CD14-positive monocyte (primary cell): ENCODE results near the gene IRF2BP2. TPM values are rescaled to one million over a fixed set of nuclear protein-coding genes. Genes with fewer than 3 reads are reported as not detected.

Experiments
- DNase-seq, 3 donors: peaks; one replicate each; pipeline ENCODE4 v3.0.0-alpha.2; 2011 to 2022
- H2AFZ ChIP-seq: 2 replicates; pipeline ENCODE4 v1.6.0; 2012; ENCODE audit warnings: mild to moderate bottlenecking, low read depth, low read length, inconsistent platforms; ENCODE audit not compliant: insufficient read depth, poor library complexity, severe bottlenecking
- H3K27ac ChIP-seq, 2 donors: 1 replicate in 1 of 2; 2 replicates in 1 of 2; pipeline ENCODE4 v1.5.1; 2012 to 2013; ENCODE audit warnings: low read length in 2 of 2, control low read depth in 1 of 2, inconsistent platforms in 1 of 2, low read depth in 1 of 2, mild to moderate bottlenecking in 1 of 2
- H3K27me3 ChIP-seq, 2 donors: one replicate each; pipeline versions ENCODE4 v1.6.0 to v1.6.1; 2011 to 2013; ENCODE audit warnings: low read length in 2 of 2; ENCODE audit not compliant: control insufficient read depth in 2 of 2, insufficient read depth in 2 of 2
- H3K36me3 ChIP-seq, 2 donors: replicated peaks in 1 of 2; 1 replicate in 1 of 2; 2 replicates in 1 of 2; pipeline versions ENCODE4 v1.5.1 to v1.6.1; 2012 to 2013; ENCODE audit warnings: low read length in 2 of 2, control low read depth in 1 of 2, inconsistent platforms in 1 of 2, mild to moderate bottlenecking in 1 of 2; ENCODE audit not compliant: insufficient read depth in 2 of 2, control insufficient read depth in 1 of 2
- H3K4me1 ChIP-seq, 2 donors: 1 replicate in 1 of 2; 2 replicates in 1 of 2; pipeline versions ENCODE4 v1.5.1 to v1.6.1; 2012 to 2013; ENCODE audit warnings: low read length in 2 of 2, control low read depth in 1 of 2, inconsistent platforms in 1 of 2, mild to moderate bottlenecking in 1 of 2, moderate library complexity in 1 of 2; ENCODE audit not compliant: insufficient read depth in 2 of 2, control insufficient read depth in 1 of 2
- H3K4me2 ChIP-seq: replicated peaks from 2 replicates; pipeline ENCODE3; 2012; ENCODE audit warnings: low read length, moderate library complexity, mild to moderate bottlenecking; ENCODE audit not compliant: poor library complexity, severe bottlenecking; ENCODE audit errors: extremely low read depth
- H3K4me3 ChIP-seq, 3 experiments: fragments of 200-600 bp in 1 of 3; sonication (generic) in 1 of 3; replicated peaks in 1 of 3; 1 replicate in 2 of 3; 2 replicates in 1 of 3; pipeline ENCODE4 v1.5.1; 2011 to 2013; ENCODE audit warnings: low read length in 3 of 3, mild to moderate bottlenecking in 3 of 3, control low read depth in 2 of 3, low read depth in 2 of 3, inconsistent platforms in 1 of 3, moderate library complexity in 1 of 3
- H3K79me2 ChIP-seq: 2 replicates; pipeline ENCODE4 v1.6.0; 2012; ENCODE audit warnings: mild to moderate bottlenecking, control low read depth, inconsistent platforms, low read length, moderate library complexity; ENCODE audit not compliant: insufficient read depth
- H3K9ac ChIP-seq: 2 replicates; pipeline ENCODE4 v1.6.0; 2017; ENCODE audit warnings: low read length, mild to moderate bottlenecking; ENCODE audit not compliant: insufficient read depth, poor library complexity, severe bottlenecking
- H3K9me3 ChIP-seq, 2 donors: replicated peaks in 1 of 2; 1 replicate in 1 of 2; 2 replicates in 1 of 2; pipeline versions ENCODE4 v1.5.1 to v1.6.1; 2012 to 2013; ENCODE audit warnings: low read length in 2 of 2, control low read depth in 1 of 2; ENCODE audit not compliant: control insufficient read depth in 1 of 2, insufficient read depth in 1 of 2
- H4K20me1 ChIP-seq: 2 replicates; pipeline ENCODE4 v1.6.0; 2012; ENCODE audit warnings: mild to moderate bottlenecking, low read length, control low read depth, moderate library complexity; ENCODE audit not compliant: insufficient read depth
- H3K27ac Mint-ChIP-seq, 7 donors: one replicate each; pipeline ENCODE4 v1.8.0; 2020; ENCODE audit warnings: mild to moderate bottlenecking in 7 of 7, mixed read lengths in 7 of 7, moderate library complexity in 6 of 7, inconsistent platforms in 2 of 7
- H3K27me3 Mint-ChIP-seq, 3 donors: one replicate each; pipeline ENCODE4 v1.8.0; 2021 to 2022; ENCODE audit warnings: low read depth in 3 of 3, mild to moderate bottlenecking in 3 of 3, mixed read lengths in 3 of 3, moderate library complexity in 3 of 3, inconsistent platforms in 1 of 3
- H3K36me3 Mint-ChIP-seq, 2 donors: one replicate each; pipeline ENCODE4 v1.8.0; 2020; ENCODE audit warnings: mixed read lengths in 2 of 2, inconsistent platforms in 1 of 2, mild to moderate bottlenecking in 1 of 2
- H3K4me1 Mint-ChIP-seq: one replicate; pipeline ENCODE4 v1.8.0; 2020; ENCODE audit warnings: mild to moderate bottlenecking, mixed read lengths
- H3K4me3 Mint-ChIP-seq, 2 donors: one replicate each; pipeline ENCODE4 v1.8.0; 2020; ENCODE audit warnings: mild to moderate bottlenecking in 2 of 2, mixed read lengths in 2 of 2, moderate library complexity in 1 of 2
- H3K9me3 Mint-ChIP-seq, 7 donors: one replicate each; pipeline ENCODE4 v1.8.0; 2020 to 2022; ENCODE audit warnings: mixed read lengths in 7 of 7, mild to moderate bottlenecking in 6 of 7, moderate library complexity in 6 of 7, inconsistent platforms in 2 of 7
- WGBS: methylation state at CpG from one replicate; pipeline ENCODE4 v1.1.5; 2013; ENCODE audit warnings: missing lambda C conversion rate; ENCODE audit not compliant: insufficient coverage; 5-methylcytosine and 5-hydroxymethylcytosine counted together
- intact Hi-C, 2 donors: fragments of 100-400 bp; cut with micrococcal nuclease; formaldehyde crosslinking; loops; one replicate each; pipeline versions ENCODE4 v1.15.0 to v1.15.1; 2023
- polyA plus RNA-seq, 3 donors: library from polyadenylated mRNA; depleted of rRNA in 1 of 3; unstranded in 2 of 3; stranded (reverse) in 1 of 3; fragments of 300-500 nt in 2 of 3; fragments of >200 nt in 1 of 3; fragmentation: Illumina TruSeq in 2 of 3; gene quantifications; 1 replicate in 2 of 3; 2 replicates in 1 of 3; pipeline ENCODE4 v1.2.3, GENCODE V29; 2012 to 2021
- small RNA-seq: library from RNA; depleted of rRNA; stranded (forward); fragments of <200 nt; gene quantifications from one replicate; pipeline ENCODE3, GENCODE V24; 2012; ENCODE audit warnings: low read depth; ENCODE audit not compliant: insufficient read length
- TF ChIP-seq, protein P1 (sequence below): fragments of 200-600 bp; IDR thresholded peaks from one replicate; pipeline ENCODE4 v1.8.0; 2022; ENCODE audit warnings: antibody characterized with exemption, mild to moderate bottlenecking

The IRF2BP2 gene
- polyA plus RNA-seq, 3 donors: 22.4 to 656 (median 22.6) TPM

DNA sequence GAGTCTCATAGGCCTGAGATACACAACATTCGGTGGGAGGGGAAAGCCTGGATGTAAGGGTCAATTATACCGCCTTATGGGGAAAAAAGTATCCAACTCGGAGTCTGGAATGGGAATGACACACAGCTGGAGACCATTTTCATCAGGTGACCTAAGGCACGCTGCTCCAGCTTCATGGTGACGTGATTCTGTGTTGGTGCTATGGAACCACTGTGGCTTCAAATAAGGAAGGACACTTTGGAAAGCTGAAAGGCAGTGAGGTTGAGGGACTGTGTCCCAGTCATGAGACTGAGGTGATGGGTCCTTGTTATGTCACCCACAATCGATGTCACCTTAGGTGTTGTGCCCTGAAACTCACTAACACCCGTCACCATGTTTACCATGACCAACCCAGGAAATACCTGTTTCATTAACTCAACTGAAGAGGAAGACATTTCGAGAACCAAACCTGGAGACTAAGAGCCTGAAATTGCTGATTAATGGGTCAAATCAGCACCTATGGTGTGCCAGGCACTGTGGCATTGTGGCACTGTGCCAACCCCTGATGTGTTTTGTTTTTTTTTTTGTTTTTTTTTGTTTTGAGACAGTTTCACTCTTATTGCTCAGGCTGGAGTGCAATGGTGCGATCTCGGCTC is 54.5 kb downstream of the IRF2BP2 start:
- no peaks in the 10 kb centered on the region for H3K27me3 ChIP-seq
- peaks cover 0 to 6% (median 0%) of the 10 kb centered on the region in 3 donors for H3K27me3 Mint-ChIP-seq
- H3K4me3 Mint-ChIP-seq: no peak overlapping the region
- no peak overlapping the region for H2AFZ ChIP-seq
- no peak overlapping the region for H3K9ac ChIP-seq
- H3K4me2 ChIP-seq: no peak overlapping the region
- no peaks in the 10 kb centered on the region for H3K9me3 Mint-ChIP-seq
- no peak overlapping the region for H3K4me3 ChIP-seq
- H4K20me1 ChIP-seq: no peaks in the 10 kb centered on the region
- H3K4me1 Mint-ChIP-seq: peaks cover 3% of the 10 kb centered on the region
- H3K79me2 ChIP-seq: no peaks in the 10 kb centered on the region
- no peaks in the 10 kb centered on the region for H3K9me3 ChIP-seq
- TF ChIP-seq, protein P1, sequence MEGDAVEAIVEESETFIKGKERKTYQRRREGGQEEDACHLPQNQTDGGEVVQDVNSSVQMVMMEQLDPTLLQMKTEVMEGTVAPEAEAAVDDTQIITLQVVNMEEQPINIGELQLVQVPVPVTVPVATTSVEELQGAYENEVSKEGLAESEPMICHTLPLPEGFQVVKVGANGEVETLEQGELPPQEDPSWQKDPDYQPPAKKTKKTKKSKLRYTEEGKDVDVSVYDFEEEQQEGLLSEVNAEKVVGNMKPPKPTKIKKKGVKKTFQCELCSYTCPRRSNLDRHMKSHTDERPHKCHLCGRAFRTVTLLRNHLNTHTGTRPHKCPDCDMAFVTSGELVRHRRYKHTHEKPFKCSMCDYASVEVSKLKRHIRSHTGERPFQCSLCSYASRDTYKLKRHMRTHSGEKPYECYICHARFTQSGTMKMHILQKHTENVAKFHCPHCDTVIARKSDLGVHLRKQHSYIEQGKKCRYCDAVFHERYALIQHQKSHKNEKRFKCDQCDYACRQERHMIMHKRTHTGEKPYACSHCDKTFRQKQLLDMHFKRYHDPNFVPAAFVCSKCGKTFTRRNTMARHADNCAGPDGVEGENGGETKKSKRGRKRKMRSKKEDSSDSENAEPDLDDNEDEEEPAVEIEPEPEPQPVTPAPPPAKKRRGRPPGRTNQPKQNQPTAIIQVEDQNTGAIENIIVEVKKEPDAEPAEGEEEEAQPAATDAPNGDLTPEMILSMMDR: no peak
- no peak for DNase-seq
- WGBS: 100% methylated on average over 6 of the region's 10 CpGs
- H3K27ac Mint-ChIP-seq: peak overlapping the region in 1 of 7 donors; percentile 65
- H3K36me3 Mint-ChIP-seq: no peaks in the 10 kb centered on the region
- no peaks in the 10 kb centered on the region for H3K4me1 ChIP-seq
- no peak overlapping the region for H3K27ac ChIP-seq
- intact Hi-C loops: no loop called here
- H3K36me3 ChIP-seq: no peaks in the 10 kb centered on the region

DNA sequence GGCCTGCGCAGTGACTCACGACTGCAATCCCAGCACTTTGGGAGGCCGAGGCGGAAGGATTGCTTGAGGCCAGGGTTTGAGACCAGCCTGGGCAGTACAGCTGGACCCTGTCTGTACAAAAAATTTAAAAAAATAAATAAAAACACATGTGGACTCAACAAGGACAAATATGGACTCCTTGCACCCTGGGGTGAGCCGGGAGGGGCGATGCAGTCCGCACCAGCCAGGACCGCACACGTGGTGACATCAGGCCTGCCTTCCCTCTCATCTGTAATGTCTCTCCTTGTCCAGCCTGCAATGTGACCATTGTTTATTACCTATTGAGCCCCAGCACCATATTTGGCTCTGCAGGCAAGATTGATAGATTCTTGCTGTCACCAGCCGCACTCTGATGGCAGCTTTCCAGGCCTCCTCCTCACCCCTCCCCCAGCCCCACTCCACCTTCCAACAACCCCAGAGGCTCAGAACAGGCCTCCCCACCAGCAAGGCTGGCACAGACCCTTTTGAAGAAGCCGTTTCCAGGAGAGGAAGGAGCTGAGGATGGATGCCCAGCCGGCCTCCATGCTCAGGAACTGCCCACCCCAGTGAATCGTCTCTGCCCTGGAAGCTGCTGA is 55.2 kb downstream of the IRF2BP2 start:
- H3K27me3 ChIP-seq: no peaks in the 10 kb centered on the region
- Mint-ChIP-seq H3K27me3 (peaks cover 0 to 6% (median 0%) of the 10 kb centered on the region in 3 donors), H3K4me1 (peaks cover 3% of the 10 kb centered on the region), H3K27ac (no peak overlapping the region), H3K9me3 (no peaks in the 10 kb centered on the region), H3K4me3 (no peak overlapping the region), H3K36me3 (no peaks in the 10 kb centered on the region)
- TF ChIP-seq, protein P1: no peak
- 80% methylated on average over 9 of the region's 13 CpGs for WGBS
- no peak for DNase-seq
- H3K4me1 ChIP-seq: no peaks in the 10 kb centered on the region
- intact Hi-C loops: no loop called here
- H4K20me1 ChIP-seq: no peaks in the 10 kb centered on the region
- no peak overlapping the region for H3K4me2 ChIP-seq
- no peak overlapping the region for H3K27ac ChIP-seq
- no peak overlapping the region for H3K9ac ChIP-seq
- H2AFZ ChIP-seq: no peak overlapping the region
- no peaks in the 10 kb centered on the region for H3K9me3 ChIP-seq
- no peaks in the 10 kb centered on the region for H3K79me2 ChIP-seq
- no peaks in the 10 kb centered on the region for H3K36me3 ChIP-seq
- no peak overlapping the region for H3K4me3 ChIP-seq

Small RNA genes lying within 50 kb of the gene (small RNA-seq; reads per million reads assigned to genes)
- 3.1 reads per million, percentile 24 among the genes with 10 or more reads in this experiment for gene RF00096

Other genes starting within 250 kb of the IRF2BP2 start
- gene COA6, start 236.7 kb downstream of the IRF2BP2 start, polyA plus RNA-seq: 10 to 100 TPM in 2 of 3 donors, 1 to 10 TPM in 1; 7.2 to 55.5 (median 46.3) TPM
- 10 to 100 TPM in 1 of 3 donors, 1 to 10 TPM in 2; 1.4 to 30.9 (median 3.2) TPM for gene TARBP1, start 131.0 kb downstream of the IRF2BP2 start, polyA plus RNA-seq